Stimulated activated CD8-positive, alpha-beta memory T cell treated with anti-CD3 and anti-CD28 coated beads, Interleukin-12 subunit alpha, Interleukin-12 subunit beta, amount 100 ng/mL, for 4 hours (primary cell): Measurements from ENCODE around the gene MTA3.

Source experiments
- DNase-seq: peaks from one replicate; pipeline ENCODE4 v3.0.0-alpha.2; 2020; ENCODE audit warnings: low read depth

Gene MTA3

GRCh38 chr2:42733852-42734251, 165.4 kb downstream of the MTA3 start:
- no peak for DNase-seq

GRCh38 chr2:42736598-42737322, 168.3 kb downstream of the MTA3 start:
- no peak for DNase-seq

- no peak for DNase-seq
Measured at GRCh38 chr2:42741140-42741539, 172.7 kb downstream of the MTA3 start.

- DNase-seq = no peak
Measured at GRCh38 chr2:42742740-42743658, 174.6 kb downstream of the MTA3 start.

- DNase-seq = no peak
Measured at GRCh38 chr2:42743659-42743990, 175.2 kb downstream of the MTA3 start.

- no peak for DNase-seq
Measured at GRCh38 chr2:42744545-42745082, 176.2 kb downstream of the MTA3 start.

GRCh38 chr2:42747422-42747821, 179.0 kb downstream of the MTA3 start:
- no peak for DNase-seq

GRCh38 chr2:42748840-42749239, 180.4 kb downstream of the MTA3 start:
- no peak for DNase-seq

- no peak for DNase-seq
Measured at GRCh38 chr2:42752314-42752713, 183.9 kb downstream of the MTA3 start.

GRCh38 chr2:42752816-42753813, 184.7 kb downstream of the MTA3 start:
- DNase-seq = no peak

- DNase-seq = no peak
Measured at GRCh38 chr2:42754021-42754775, 185.8 kb downstream of the MTA3 start.

- DNase-seq = no peak
Measured at GRCh38 chr2:42754776-42755140, 186.3 kb downstream of the MTA3 start.

GRCh38 chr2:42755191-42755880, 186.9 kb downstream of the MTA3 start:
- no peak for DNase-seq

GRCh38 chr2:42756150-42756775, 187.8 kb downstream of the MTA3 start:
- DNase-seq = no peak

- no peak for DNase-seq
Measured at GRCh38 chr2:42756966-42757513, 188.6 kb downstream of the MTA3 start.

GRCh38 chr2:42757981-42758740, 189.7 kb downstream of the MTA3 start:
- no peak for DNase-seq

GRCh38 chr2:42758751-42759150, 190.3 kb downstream of the MTA3 start:
- no peak for DNase-seq

- DNase-seq = no peak
Measured at GRCh38 chr2:42761554-42761953, 193.1 kb downstream of the MTA3 start.

- DNase-seq = no peak
Measured at GRCh38 chr2:42762155-42762554, 193.7 kb downstream of the MTA3 start.
